SKM-1 treated with dmso at 0.1 percent for 144 hours (cell line): ENCODE results near the gene ZNF274.
"Not testable (repeated sequence)": the region's sequence is repeated elsewhere in the genome, so short reads cannot be mapped to it uniquely, and the experiment has no call there.

ENCODE experiments used
- DNase-seq: peaks from one replicate; lab custom pipeline; 2025; ENCODE audit not compliant: unreplicated experiment; lab: John Stamatoyannopoulos, UW

ZNF274 gene

DNA sequence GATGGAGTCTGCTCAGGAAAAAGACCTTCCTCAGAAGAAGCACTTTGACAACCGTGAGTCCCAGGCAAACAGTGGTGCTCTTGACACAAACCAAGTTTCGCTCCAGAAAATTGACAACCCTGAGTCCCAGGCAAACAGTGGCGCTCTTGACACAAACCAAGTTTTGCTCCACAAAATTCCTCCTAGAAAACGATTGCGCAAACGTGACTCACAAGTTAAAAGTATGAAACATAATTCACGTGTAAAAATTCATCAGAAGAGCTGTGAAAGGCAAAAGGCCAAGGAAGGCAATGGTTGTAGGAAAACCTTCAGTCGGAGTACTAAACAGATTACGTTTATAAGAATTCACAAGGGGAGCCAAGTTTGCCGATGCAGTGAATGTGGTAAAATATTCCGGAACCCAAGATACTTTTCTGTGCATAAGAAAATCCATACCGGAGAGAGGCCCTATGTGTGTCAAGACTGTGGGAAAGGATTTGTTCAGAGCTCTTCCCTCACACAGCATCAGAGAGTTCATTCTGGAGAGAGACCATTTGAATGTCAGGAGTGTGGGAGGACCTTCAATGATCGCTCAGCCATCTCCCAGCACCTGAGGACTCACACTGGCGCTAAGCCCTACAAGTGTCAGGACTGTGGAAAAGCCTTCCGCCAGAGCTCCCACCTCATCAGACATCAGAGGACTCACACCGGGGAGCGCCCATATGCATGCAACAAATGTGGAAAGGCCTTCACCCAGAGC is 29.6 kb downstream of the ZNF274 start:
- no peak for DNase-seq

DNA sequence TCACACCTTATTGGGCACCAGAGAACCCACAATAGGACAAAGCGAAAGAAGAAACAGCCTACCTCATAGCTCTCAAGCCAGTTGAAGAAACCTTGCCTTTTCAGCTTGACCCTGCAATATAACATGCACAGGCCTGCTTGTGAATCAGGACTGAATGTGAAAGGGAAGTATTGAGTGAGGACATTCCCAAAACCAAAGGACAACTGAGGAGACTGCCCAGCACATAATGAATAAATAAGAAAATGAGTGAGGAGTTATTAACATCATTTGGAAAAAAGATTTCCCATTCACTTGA is 30.2 kb downstream of the ZNF274 start:
- DNase-seq: no peak

DNA sequence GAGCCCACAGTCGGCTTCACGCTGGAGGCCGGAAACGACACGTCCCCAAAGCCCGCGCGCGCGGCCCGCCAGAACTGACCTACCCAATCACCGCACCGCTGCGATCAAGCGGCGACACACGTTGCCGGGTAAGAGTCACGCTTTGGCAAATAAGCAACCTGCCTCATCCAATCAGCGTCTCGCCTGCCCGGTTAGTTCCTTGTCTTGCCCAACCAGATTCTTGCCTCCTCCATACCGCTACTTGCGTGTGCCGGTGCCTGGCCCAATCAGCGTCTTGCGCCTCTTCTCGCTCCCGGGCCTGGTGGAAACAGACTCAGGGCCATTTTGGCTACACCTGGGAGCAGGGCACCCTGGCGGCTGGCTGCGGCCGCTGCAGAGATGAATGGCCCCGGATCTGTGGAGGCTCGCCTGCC is 34.2 kb downstream of the ZNF274 start:
- no peak for DNase-seq

DNA sequence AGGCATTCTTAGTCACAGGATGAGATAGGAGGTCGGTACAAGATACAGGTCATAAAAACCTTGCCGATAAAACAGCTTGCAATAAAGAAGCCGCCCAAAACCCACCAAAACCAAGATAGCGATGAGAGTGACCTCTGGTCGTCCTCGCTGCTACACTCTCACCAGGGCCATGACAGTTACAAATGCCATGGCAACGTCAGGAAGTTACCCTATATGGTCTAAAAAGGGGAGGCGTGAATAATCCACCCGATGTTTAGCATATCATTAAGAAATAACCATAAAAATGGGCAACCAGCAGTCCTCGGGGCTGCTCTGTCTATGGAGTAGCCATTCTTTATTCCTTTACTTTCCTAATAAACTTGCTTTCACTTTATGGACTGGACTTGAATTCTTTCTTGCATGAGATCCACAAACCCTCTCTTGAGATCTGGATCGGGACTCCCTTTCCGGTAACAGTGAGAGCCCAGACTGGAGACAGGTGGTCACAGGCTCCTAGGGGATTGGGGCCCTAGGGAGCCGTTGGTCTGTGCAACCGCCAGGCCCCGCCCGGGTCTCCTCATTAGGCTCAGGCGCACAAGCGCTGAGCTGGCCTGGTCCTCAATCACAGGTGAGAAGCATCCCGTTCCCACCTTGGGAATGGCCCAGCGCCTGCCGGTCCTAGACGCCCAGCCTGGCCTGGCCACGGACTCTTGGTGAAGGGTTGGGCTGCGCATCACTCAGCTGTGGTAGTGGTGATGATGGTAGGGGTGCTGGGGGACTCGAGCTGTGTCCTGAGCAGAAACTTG is 34.9 kb downstream of the ZNF274 start:
- DNase-seq: no peak

DNA sequence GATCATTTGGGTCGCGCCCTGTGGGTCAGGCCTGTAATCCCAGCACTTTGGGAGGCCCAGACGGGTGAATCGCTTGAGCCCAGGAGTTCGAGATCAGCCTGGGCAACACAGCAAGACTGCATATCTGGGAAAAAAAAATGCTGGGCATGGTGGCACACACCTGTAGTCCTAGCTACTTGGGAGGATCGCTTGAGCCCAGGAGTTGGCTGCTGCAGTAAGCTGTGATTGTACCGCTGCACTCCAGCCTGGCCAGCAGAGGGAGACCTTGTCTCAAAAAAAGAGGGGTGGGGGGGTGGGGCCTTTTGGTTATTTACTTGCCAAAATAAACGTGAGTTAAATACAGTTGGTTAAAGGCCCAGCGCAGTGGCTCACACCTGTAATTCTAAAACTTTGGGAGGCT is 36.0 kb downstream of the ZNF274 start:
- DNase-seq: no peak

DNA sequence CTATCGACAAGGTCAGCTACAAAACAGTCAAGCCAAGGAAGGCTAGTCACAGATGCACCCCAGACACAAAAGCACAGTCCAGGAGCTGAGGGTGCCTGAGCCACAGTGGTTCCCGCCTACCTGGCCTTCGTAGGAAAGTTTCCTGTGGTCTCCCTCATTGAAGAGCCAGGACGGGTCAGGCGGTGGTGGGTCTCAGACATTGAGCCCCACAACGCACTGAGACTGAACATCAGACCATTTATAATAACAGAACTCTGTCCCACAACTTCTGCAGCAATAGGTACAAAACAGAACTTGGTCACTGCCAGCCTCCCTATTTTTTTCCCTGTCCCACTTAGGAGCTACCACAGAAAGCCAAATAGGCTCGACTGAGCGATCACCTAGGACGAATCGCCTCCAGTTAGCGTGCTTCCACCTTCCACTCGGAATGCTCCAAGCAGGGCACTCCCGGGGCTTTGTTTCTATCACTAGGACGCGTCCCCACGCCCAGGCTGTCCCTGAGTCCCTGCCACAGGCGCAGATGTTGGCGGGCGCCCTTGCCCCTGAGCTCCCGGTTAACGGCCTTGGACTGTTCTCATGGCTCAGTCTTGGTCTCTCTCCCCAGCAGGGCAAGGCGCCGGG is 45.2 kb downstream of the ZNF274 start:
- no peak for DNase-seq

DNA sequence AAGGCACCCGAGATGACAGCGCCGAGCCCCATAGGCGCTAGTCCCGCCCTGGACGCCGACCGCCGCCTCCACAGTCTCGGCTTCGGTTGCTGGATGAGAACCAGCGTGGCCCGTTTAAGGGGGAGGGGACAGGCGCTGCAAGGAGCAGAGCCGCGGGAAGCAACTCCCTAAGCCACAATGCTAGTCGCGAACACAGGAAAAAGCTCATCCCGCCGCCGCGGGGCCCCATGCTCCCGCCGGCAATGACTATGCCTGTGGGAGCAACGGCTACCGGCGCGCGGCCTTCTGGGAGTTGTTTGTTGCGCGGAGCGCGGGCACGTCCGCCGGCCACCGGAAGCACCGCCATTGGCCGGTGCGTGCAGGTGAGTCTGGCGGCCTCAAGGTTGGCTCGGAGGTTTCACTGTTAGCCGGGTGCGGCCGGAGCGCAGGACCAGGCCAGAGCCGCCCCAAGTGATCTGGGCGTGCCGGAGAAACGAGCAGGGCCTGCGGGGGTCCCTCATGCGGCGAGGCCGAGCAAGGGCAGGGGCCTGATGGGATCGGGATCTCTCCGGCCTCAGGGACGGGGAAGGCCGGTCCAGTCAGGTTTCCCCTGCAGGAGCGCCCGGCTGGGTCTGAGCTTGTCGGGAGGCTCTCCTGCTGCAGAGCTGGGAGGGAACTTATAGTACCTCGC is 45.9 kb downstream of the ZNF274 start, which contains the start of gene ZNF544:
Gene ZNF544 (plus strand): TSS at position 330 of the 670 bp plus-strand sequence. CDS start 15,110 bp downstream, outside the sequence.
- DNase-seq: no peak

DNA sequence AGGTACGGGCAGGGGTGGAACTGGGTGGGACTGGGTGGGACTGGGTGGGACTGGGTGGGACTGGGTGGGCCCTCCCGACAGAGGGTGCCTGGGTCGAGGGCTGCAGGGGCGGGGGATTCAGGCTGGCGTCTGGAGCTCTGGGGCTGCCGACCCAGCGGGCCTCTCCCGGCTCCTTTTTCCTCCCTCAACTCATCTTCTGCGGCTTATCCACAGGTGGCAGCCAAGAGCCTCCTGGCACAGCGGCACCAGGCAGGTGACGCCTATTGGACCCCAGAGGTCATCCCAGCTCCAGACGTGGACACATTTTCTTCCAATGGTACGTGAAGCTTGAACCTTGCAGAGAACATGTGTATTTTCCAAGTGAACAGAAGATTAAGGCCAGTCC is 46.4 kb downstream of the ZNF274 start:
- no peak for DNase-seq

DNA sequence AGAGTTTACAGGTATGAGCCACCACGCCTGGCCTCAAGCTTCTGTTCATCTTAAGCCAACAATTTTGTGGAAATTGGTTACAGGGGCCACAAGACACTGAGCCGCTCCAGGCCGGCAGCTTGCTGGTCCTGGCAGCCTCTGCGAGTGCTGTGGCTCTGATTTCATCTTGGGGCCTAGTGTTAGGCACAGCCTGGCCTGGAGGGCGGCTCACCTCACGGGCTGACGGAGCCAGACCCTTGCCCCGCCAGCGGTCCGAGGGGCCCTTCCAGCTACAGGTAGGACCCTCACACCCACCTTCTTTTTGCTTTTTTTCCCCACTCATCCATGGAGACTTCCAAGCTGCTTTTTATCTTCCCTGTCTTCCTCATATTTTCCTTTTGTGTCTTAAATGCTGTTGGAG is 54.5 kb downstream of the ZNF274 start:
- DNase-seq: no peak

DNA sequence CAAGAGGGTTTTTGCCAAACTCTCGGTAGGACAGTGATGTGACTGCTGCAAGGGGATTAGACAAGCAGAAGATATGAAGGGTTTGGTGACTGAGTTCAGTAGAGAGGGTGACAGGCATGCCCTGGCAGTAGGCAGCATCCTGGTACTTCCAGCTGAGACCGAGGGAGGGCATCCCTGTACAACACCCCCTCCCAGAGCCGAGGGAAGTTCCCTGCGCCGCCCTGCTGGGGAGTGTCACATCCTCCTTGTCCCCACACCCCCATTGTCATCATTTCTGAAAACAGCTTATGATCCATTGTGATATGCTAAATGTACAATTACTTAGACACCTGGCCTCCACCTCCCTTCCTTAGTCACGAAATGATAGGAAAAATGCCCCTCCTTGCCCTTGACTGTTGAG is 60.5 kb downstream of the ZNF274 start:
- DNase-seq: no peak

DNA sequence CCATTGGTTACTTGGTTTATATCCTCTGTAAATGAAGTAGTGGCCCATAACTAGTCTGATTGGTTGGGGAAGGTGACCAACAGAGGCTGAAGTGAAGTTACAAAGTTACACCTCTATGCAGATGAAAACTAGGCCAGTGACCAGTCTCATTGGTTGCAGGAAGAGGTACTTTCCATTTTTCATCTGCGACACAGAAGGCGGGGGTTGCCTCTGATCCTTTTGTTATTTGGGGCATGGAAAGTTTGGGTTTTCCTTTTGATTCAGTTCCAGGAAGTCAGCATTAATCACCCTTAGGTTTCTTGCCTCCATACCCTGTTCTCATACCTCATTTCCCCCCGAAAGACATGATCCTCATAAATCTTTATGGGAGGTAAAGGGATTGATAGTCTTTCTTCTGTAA is 66.0 kb downstream of the ZNF274 start:
- no peak for DNase-seq

DNA sequence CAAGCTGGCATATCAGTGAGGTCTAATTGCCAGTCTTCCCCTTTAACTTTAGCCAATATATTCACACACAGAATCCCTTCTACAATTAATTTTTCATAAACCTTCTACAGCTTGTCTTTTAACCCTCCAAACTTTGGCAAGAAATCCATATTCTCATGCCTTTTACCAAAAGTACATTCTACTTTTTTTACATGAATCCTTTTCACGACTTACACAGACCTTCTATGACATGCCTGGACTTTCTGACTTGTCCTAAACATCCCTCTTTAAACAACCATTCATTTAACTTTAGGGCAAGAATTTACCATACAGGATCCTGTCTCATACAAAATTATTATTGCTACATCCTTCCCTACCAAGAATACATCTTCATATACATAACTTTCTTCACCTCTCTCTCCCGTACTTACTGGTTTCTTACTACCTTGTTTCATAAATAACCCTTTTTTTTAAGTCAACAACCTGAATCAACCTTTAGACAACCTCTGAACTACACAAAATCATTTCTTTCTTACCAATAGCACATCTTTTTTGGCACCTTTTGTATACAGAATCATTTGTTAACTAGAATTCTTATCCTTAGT is 69.3 kb downstream of the ZNF274 start:
- no peak for DNase-seq

DNA sequence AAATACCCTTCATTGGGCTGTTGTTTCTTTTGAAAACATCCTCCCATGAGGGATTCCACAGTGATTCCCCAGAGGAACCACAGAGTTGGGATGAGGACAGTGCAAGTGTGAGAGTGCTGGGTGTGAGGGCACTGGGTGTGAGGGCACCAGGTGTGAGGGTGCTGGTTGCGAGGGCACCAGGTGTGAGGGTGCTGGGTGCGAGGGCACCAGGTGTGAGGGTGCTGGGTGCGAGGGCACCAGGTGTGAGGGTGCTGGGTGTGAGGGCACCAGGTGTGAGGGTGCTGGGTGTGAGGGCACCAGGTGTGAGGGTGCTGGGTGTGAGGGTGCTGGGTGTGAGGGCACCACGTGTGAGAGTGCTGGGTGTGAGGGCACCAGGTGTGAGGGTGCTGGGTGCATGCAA is 75.4 kb downstream of the ZNF274 start:
- DNase-seq: not testable (repeated sequence)

DNA sequence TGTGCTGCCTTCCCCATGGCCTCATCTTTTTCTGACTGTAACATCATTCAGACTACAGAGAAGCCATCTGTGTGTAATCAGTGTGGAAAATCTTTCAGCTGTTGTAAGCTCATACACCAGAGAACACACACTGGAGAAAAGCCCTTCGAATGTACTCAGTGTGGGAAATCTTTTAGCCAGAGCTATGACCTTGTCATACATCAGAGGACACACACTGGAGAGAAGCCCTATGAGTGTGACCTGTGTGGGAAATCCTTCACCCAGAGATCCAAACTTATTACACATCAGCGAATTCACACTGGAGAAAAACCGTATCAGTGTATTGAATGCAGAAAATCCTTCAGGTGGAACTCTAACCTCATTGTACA is 78.7 kb downstream of the ZNF274 start:
- DNase-seq: no peak

DNA sequence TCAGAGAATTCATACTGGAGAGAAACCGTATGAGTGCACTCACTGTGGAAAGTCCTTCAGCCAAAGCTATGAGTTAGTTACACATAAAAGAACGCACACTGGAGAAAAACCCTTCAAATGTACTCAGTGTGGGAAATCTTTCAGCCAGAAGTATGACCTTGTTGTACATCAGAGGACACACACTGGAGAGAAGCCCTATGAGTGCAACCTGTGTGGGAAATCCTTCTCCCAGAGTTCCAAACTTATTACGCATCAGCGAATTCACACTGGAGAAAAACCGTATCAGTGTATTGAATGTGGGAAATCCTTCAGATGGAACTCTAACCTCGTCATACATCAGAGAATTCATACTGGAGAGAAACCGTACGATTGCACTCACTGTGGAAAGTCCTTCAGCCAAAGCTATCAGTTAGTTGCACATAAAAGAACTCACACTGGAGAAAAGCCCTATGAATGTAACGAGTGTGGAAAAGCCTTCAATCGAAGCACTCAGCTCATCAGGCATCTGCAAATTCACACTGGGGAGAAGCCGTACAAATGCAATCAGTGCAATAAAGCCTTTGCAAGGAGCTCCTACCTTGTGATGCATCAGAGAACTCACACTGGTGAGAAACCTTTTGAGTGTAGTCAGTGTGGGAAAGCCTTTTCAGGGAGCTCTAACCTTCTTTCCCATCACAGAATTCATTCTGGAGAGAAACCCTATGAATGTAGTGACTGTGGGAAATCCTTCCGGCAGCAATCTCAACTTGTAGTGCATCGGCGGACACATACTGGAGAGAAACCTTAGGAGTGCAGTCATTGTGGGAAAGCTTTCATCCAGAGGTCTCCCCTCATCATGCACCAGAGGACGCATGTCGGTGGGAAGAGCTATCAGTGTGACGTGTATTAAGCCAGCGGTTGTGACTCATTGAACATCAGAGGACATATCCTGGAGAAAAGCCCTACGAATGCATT is 79.4 kb downstream of the ZNF274 start:
- no peak for DNase-seq

DNA sequence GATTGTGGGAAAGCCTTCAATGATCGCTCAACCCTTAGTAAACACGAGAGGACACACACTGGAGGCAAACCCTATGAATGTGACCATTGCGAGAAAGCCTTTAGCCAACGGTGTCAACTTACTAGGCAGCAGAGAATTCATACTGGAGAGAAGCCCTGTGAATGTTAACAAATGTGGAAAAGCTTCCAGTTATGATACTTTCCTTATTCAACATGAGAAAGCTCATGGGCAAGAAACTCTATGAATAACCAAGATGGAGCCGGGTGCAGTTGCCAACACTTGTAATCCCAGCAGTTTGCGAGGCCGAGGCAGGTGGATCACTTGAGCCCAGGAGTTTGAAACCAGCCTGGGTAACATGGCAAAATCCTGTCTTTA is 80.0 kb downstream of the ZNF274 start:
- no peak for DNase-seq
